GM23248 (cell line): Measurements from ENCODE around the gene MYL12B.

Source experiments
- EZH2 ChIP-seq: fragments of 200-600 bp; sonication (generic); IDR thresholded peaks from 2 replicates; pipeline ENCODE4 v1.6.1; 2018; ENCODE audit warnings: antibody characterized with exemption, mild to moderate bottlenecking; ENCODE audit not compliant: insufficient read depth, poor library complexity, severe bottlenecking
- EZH2phosphoT487 ChIP-seq: fragments of 200-600 bp; sonication (generic); IDR thresholded peaks from 2 replicates; pipeline ENCODE4 v1.6.1; 2018; ENCODE audit warnings: antibody characterized with exemption, moderate library complexity, mild to moderate bottlenecking, low read depth; ENCODE audit not compliant: insufficient read depth

- TF ChIP-seq EZH2 (no peak), EZH2phosphoT487 (no peak)
Observed at GRCh38 chr18:3233433-3234168, 28.3 kb upstream of the MYL12B start.
